Esophagus (tissue), 2 donors: ENCODE data around the gene GSC2. TPM values are rescaled to one million over a fixed set of nuclear protein-coding genes. Genes with fewer than 3 reads are reported as not detected.

Experiments used
- H3K27ac ChIP-seq, 2 donors: one replicate each; pipeline ENCODE4 v1.5.1; 2013; ENCODE audit warnings: low read depth in 2 of 2, mild to moderate bottlenecking in 2 of 2, inconsistent platforms in 1 of 2, low read length in 1 of 2, moderate library complexity in 1 of 2
- H3K27me3 ChIP-seq, 2 donors: one replicate each; pipeline ENCODE4 v1.6.1; 2013; ENCODE audit warnings: low read length in 2 of 2, control low read depth in 1 of 2, mild to moderate bottlenecking in 1 of 2; ENCODE audit not compliant: insufficient read depth in 2 of 2, control insufficient read depth in 1 of 2
- H3K36me3 ChIP-seq, 2 donors: one replicate each; pipeline ENCODE4 v1.6.1; 2013; ENCODE audit warnings: low read length in 1 of 2; ENCODE audit not compliant: control insufficient read depth in 2 of 2, insufficient read depth in 2 of 2
- H3K4me1 ChIP-seq, 2 donors: one replicate each; pipeline ENCODE4 v1.6.1; 2013; ENCODE audit warnings: low read length in 1 of 2; ENCODE audit not compliant: control insufficient read depth in 2 of 2, insufficient read depth in 2 of 2
- H3K4me3 ChIP-seq, 2 donors: one replicate each; pipeline ENCODE4 v1.5.1; 2013; ENCODE audit warnings: low read length in 2 of 2, mild to moderate bottlenecking in 2 of 2, low read depth in 1 of 2, moderate library complexity in 1 of 2
- H3K9me3 ChIP-seq, 2 donors: one replicate each; pipeline ENCODE4 v1.6.1; 2013; ENCODE audit warnings: mild to moderate bottlenecking in 2 of 2, low read depth in 1 of 2, low read length in 1 of 2, moderate library complexity in 1 of 2; ENCODE audit not compliant: control insufficient read depth in 2 of 2, insufficient read depth in 1 of 2
- WGBS, 2 donors: extraction: QIAGEN DNeasy Blood & Tissue Kit; methylation state at CpG; one replicate each; pipeline ENCODE4 v1.1.7; 2013; 5-methylcytosine and 5-hydroxymethylcytosine counted together
- polyA plus RNA-seq, 2 donors: library from polyadenylated mRNA; stranded (reverse); fragments of 200-250 nt; gene quantifications; one replicate each; pipeline ENCODE4 v1.2.3, GENCODE V29; 2013
- donor health status: healthy with polysubstance abuse.
- donor health status: Bipolar disorder and iron deficiency.

GSC2 gene
- polyA plus RNA-seq, 2 donors, result not detected

DNA sequence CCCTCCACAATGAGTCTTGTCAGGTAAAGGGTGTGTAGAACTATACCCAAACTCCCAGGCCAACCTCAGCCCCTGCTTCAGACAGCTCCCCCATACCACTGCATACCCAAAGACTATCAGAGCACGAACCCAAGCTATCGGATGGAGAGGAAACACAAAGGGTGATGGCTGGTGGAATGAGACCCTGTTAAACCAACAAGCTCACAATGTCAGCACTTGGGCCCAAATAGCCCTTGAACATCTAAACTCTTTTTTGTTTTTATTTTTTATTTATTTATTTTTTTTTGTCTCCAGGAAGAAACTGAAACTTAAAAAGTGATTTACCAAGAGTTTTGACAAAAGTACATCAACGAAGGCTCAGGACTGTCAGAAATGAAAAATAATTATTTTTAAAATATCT, 38.5 kb downstream of the GSC2 start:
- no peak overlapping the region for H3K4me3 ChIP-seq
- H3K9me3 ChIP-seq, result no peaks in the 10 kb centered on the region
- H3K27ac ChIP-seq, result peak overlapping the region in 1 of 2 donors; percentile 10
- H3K27me3 ChIP-seq, result no peaks in the 10 kb centered on the region
- WGBS, 2 donors, result 77 to 84% methylated on average over 3 of the region's 3 CpGs
- peaks cover 0 to 7% of the 10 kb centered on the region in 2 donors for H3K36me3 ChIP-seq
- H3K4me1 ChIP-seq, result peaks cover 11 to 21% of the 10 kb centered on the region in 2 donors

DNA sequence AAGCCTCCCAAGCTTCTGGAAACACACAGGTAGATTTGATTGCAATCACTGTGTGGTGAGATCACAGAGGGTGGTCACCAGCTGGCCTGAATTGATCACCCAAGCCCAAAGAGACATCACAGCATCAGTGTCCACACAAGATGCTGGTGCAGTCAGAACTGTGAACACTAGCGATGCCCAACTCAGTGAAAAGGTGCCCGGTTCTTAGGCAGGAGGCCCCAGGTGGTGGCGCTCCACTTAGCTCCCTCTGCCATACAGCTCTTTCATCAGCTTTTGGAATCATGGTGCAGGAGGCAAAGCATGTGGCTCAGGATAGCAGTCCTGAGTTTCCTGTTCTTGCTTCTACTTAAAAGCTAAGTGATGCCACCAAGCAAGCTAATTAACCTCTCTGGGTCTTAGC, 39.0 kb downstream of the GSC2 start:
- H3K4me3 ChIP-seq, result no peak overlapping the region
- H3K27ac ChIP-seq, result no peak overlapping the region
- H3K27me3 ChIP-seq, result no peaks in the 10 kb centered on the region
- H3K4me1 ChIP-seq, result peaks cover 11 to 21% of the 10 kb centered on the region in 2 donors
- H3K36me3 ChIP-seq, result peaks cover 0 to 6% of the 10 kb centered on the region in 2 donors
- WGBS, 2 donors, result 86 to 90% methylated on average over 3 of the region's 3 CpGs
- H3K9me3 ChIP-seq, result no peaks in the 10 kb centered on the region

DNA sequence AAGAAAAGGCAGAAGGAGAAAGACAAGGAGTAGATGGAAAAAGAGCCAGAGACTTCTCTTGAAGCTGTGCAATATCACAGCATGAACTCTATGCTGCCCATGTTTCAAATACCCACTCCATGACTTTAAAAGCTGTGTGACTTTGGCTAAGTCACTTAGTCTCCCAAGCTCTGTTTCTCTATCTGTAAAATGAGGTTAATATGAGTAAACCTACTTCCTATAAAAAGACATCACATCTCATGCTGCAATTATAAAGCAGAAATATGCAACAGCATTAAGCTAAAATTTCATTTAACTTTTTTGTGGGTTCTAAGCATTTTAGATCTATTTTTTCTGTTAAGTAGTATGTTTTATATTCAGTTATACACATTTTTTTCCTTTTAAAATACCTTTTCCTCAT, 39.4 kb downstream of the GSC2 start:
- H3K9me3 ChIP-seq, result no peaks in the 10 kb centered on the region
- H3K36me3 ChIP-seq, result peaks cover 0 to 6% of the 10 kb centered on the region in 2 donors
- H3K27me3 ChIP-seq, result no peaks in the 10 kb centered on the region
- no peak overlapping the region for H3K27ac ChIP-seq
- peaks cover 11 to 21% of the 10 kb centered on the region in 2 donors for H3K4me1 ChIP-seq
- H3K4me3 ChIP-seq, result no peak overlapping the region

DNA sequence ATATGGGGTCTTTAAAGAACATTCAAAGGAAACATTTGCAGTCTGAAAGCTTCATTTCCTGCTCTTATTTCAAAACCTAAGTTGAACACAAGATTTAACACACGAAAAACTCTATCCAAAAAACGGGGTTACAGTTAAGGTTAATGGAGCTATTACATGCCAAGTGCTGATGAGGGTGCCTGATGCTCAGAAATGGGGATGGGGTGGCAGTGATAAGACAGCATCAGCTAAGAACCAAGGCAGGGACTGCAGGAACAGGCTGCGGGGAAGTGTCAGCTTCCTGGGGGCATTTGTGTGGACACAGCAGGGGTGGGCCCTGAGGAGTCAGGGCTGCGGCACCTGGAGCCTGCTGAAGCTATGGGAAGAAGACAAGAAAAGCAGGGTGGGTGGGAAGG, 40.0 kb downstream of the GSC2 start:
- Histone ChIP-seq H3K9me3 (no peaks in the 10 kb centered on the region), H3K27ac (peak overlapping the region; percentile 75 to 87), H3K27me3 (no peaks in the 10 kb centered on the region), H3K36me3 (peaks cover 0 to 1% of the 10 kb centered on the region in 2 donors), H3K4me3 (no peak overlapping the region), H3K4me1 (peaks cover 8 to 18% of the 10 kb centered on the region in 2 donors)
- 29 to 56% methylated on average over 4 of the region's 4 CpGs for WGBS, 2 donors

DNA sequence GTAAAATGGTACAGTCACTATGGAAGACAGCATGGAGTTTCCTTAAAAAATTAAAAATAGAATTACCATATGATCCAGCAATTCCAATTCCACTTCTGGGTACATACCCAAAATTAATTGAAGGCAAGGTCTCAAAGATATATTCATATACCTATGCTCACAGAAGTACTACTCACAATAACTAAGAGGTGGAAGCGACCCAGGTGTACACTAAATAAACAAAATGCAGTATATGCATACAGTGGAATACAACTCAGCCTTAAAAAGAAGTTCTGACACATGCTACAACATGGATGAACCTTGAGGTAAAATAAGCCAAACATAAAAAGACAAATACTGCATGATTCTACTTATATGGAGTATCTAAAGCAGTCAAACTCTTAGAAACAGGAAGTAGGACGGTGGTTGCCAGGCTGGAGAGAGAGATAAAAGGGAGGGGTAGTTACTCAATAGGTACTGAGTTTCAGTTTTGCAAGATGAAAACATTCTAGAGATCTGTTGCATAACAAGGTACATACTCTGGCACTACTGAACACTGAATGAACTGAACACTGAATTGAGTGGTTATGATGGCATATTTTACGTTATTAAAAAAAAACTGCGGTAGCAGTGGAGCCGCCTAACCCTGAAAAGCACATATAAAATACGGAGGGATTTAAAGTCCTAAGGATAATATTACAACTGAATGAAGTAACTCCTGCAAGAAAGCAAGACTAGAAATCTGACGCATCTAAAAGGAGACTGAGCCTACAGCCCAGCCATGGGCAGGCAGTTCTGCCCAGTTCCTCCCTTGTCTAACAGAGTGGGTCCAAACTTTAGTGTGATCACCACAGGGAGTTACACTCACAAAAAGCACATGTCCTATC, 40.7 kb downstream of the GSC2 start:
- H3K27ac ChIP-seq, result peak overlapping the region; percentile 75 to 87
- H3K36me3 ChIP-seq, result no peaks in the 10 kb centered on the region
- H3K9me3 ChIP-seq, result no peaks in the 10 kb centered on the region
- 43 to 45% methylated on average over 7 of the region's 7 CpGs for WGBS, 2 donors
- no peaks in the 10 kb centered on the region for H3K27me3 ChIP-seq
- H3K4me1 ChIP-seq, result peaks cover 11 to 12% of the 10 kb centered on the region in 2 donors
- H3K4me3 ChIP-seq, result no peak overlapping the region

DNA sequence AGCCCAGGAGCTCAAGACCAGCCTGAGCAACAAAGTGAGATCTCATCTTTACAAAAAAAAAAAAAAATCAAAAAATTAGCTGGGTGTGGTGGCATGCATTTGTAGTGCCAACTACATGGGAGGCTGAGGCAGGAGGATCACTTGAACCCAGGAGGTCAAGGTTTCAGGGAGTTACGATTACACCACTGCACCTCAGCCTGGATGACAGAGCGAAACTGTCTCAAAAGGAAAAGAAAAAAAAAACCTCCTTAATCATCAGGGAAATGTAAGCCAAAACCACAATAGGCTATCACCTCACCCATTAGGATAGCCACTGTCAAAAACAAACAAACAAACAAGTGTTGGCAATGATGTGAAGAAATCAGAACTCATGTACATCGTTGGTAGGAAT, 41.3 kb downstream of the GSC2 start:
- no peaks in the 10 kb centered on the region for H3K9me3 ChIP-seq
- no peaks in the 10 kb centered on the region for H3K36me3 ChIP-seq
- H3K27ac ChIP-seq, result peak overlapping the region; percentile 38 to 55
- H3K27me3 ChIP-seq, result no peaks in the 10 kb centered on the region
- peaks cover 12% of the 10 kb centered on the region in 2 donors for H3K4me1 ChIP-seq
- 62 to 66% methylated on average over 3 of the region's 3 CpGs for WGBS, 2 donors
- no peak overlapping the region for H3K4me3 ChIP-seq

DNA sequence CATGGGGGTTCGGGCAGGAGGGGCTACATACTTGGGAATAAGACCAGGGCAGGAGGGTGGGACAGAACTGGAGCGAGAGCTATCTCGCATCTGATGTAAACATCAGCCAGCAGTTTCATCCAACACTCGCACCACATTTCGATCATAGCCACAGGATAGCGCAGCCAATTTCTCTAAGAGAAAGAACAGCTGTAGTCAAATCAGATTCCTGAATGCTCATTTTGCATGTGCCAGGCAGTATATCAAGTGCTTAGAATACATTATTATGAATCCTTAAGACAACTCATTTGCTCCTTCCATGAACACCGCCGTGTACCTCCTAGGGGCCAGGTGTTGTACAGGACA, 42.4 kb downstream of the GSC2 start:
- Histone ChIP-seq H3K27me3 (no peaks in the 10 kb centered on the region), H3K4me1 (peaks cover 12% of the 10 kb centered on the region in 2 donors), H3K9me3 (no peaks in the 10 kb centered on the region), H3K36me3 (no peaks in the 10 kb centered on the region), H3K27ac (no peak overlapping the region), H3K4me3 (no peak overlapping the region)
- 70 to 79% methylated on average over 8 of the region's 8 CpGs for WGBS, 2 donors

DNA sequence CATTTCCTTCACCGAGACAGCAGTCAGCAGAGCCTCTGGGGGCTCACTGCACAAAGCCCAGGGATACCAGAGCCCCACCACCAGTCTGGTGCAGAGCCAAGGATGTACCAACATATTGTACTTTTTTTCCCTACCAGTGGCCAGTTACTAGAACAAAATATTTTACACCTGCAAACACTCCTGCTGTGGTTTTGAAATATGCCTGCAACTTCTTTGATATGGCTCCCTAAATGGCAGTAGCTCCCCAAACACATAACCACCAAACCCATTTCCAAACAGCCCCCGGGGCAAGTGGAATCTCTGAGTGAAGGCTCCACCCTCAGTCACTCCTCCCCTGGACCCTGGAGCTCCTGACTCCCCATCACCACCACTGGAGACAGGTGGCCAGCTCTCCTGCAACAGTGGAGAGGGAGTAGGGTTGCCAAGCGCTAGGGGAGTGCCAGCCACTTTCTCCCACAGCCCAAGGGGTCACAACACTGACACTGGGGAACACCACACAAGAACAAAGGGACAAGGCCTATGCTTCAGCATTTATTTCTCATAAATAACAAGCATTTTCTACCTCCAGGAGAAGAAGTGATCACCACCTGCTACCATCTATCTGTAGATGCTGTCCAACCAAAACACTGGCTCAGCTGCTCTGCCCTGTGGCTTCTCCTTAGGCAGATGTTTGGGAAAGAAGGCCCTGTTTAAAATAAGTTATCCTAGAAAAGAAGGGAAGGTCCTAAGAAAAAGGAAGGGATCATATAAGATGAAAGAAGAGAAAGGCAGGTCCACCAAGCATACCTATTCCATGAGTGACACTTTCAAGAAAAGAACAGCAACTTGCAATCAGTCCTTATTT, 43.0 kb downstream of the GSC2 start:
- no peaks in the 10 kb centered on the region for H3K27me3 ChIP-seq
- peaks cover 12% of the 10 kb centered on the region in 2 donors for H3K4me1 ChIP-seq
- peak overlapping the region in 1 of 2 donors; percentile 30 for H3K27ac ChIP-seq
- no peak overlapping the region for H3K4me3 ChIP-seq
- 68% methylated on average over 3 of the region's 3 CpGs for WGBS, 2 donors
- H3K36me3 ChIP-seq, result no peaks in the 10 kb centered on the region
- H3K9me3 ChIP-seq, result no peaks in the 10 kb centered on the region

DNA sequence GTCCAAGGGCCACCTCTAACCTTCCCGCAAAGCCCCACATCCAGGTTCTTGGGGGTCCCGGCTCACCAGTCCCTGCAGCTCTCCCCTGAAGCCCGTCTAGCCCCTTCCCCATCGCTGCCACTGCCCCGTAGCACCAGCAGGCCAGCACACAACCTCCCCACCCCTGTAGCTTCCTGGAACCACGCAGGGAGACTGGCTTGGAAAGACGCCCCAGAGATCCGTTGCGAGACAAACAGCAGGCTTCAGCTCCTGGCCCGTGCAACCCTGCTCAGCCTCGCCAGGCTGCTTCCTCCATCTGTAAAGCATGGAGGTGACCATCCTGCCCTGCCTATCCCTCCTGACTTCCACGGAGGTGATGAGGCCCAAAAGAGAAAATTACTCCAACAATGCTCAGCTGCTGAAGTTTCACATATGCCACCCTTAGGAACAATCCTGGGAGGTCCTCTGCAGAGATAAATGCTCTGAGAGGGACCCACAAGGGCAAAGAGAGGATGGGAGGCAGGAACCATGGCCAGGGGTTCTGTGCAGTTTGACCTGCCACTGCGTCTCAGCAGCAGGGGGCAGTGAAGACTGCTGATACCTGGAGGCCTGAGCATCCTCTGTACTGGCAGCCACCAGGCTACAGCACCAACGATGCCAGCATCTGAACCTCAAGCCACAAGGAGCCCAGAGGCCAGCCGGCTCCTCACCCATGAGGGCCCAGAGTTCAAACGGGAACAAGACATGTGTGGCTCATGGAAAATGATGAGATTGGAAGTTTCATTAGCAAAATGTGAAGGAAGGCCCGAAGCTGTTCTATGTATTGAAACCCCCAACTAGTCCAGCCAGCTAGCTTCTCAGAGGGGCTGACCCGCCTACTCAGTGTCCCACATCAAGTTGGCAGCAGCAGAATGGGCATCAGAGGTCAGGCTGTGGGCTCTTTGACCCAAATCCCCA, 44.0 kb downstream of the GSC2 start:
- WGBS, 2 donors, result 57 to 61% methylated on average over 18 of the region's 18 CpGs
- Histone ChIP-seq H3K4me1 (peaks cover 12% of the 10 kb centered on the region in 2 donors), H3K27ac (peak overlapping the region in 1 of 2 donors; percentile 3)

More for the DNA sequence above, 44.0 kb downstream of the GSC2 start:
- H3K9me3 ChIP-seq, result no peaks in the 10 kb centered on the region
- no peak overlapping the region for H3K4me3 ChIP-seq
- H3K36me3 ChIP-seq, result no peaks in the 10 kb centered on the region
- no peaks in the 10 kb centered on the region for H3K27me3 ChIP-seq
